HG03378 (cell line): Measurements from ENCODE around the gene TRAPPC2L.

Experiments used
- ATAC-seq: cut with Tn5 transposase; IDR thresholded peaks from one replicate; pipeline ENCODE4 v1.9.1; 2021; ENCODE audit warnings: mild to moderate bottlenecking, moderate library complexity; ENCODE audit not compliant: unreplicated experiment

TRAPPC2L gene

GRCh38 chr16:88906020-88906419 is 49.1 kb downstream of the TRAPPC2L start:
- no peak for ATAC-seq

GRCh38 chr16:88906535-88907105 is 49.7 kb downstream of the TRAPPC2L start:
- no peak for ATAC-seq

GRCh38 chr16:88907768-88908167 is 50.8 kb downstream of the TRAPPC2L start:
- ATAC-seq = no peak

- no peak for ATAC-seq
These were observed 51.4 kb downstream of the TRAPPC2L start for GRCh38 chr16:88908307-88908706.

GRCh38 chr16:88909431-88910210 is 52.7 kb downstream of the TRAPPC2L start:
- no peak for ATAC-seq

DNA sequence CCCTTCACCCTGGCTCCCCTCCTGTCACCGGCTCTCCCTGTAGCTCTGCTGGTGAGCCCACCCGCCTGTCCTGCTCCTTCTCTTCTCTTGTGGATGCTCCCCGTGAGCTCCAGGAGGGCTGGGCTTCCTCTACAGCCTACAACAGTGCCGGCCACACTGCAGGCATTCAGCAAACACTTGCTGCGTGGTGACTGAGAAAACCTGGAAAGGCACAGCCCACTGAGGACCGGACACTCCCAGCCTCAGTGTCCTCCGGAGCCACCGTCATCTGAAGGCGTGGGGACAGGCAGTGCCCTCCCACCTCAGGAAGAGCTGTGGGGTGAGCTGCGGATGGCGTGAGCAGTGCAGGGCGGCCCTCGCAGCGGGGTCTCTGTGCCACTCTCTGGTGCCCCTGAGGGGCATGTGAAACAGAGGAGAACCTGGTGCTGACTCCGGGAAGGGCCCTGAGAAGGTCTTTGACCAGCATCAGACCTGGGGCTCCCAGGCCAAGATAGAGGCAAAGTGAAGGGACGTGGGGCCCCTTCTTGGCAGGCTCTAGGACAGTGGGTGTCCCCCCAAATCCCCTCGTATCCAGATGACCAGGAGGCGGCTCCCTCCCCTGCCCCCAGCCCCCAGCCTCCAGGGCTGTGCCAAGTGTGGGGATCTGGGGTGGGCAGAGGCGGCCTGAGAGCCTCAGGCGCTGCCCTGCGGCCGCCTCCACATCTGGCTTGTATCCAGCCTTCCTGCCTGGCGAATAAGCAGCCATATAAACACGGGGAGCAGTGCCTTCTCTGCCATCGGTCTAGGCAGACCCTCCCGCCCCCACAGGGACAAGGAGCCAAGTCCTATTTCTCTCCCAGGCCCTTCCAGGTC is 53.6 kb downstream of the TRAPPC2L start:
- no peak for ATAC-seq

DNA sequence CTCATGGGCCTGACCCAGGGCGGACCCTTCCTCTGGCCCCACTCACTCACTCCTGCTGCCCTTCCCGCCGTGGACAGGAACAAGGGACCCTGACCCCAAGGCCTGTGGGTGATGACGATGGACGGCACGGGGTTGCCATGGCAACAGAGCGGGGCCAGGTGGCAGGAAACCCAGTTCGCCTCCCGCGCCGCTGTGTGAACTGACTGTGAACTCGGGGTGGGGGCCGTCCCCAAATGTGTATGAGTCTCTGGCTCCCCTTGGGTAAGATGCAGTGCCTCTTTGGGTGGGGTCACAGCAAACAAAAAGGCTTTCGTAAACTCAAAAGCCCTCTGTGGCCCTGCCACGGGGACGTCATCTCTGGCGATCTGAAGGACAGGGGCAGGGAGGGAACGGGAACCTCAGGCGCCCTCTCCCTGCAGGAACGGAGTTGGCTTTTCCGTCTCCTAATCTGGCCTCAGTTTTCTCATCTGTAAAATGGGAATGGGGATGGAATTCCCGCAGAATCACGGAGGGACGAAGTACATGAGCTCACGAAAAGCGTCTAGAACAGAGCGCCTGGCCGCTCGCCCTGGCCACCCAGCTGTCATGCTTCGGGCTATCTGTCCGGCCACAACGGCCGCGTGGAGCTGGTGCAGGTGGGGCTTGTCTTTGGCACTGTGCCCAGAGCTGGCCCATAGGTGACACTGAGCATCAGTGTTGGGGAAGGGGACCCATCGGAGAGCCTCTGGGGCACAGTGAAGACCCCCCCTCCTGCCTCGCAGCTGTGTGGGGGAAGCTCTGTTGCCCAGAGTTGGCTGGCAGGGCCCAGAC is 54.4 kb downstream of the TRAPPC2L start:
- ATAC-seq = no peak

DNA sequence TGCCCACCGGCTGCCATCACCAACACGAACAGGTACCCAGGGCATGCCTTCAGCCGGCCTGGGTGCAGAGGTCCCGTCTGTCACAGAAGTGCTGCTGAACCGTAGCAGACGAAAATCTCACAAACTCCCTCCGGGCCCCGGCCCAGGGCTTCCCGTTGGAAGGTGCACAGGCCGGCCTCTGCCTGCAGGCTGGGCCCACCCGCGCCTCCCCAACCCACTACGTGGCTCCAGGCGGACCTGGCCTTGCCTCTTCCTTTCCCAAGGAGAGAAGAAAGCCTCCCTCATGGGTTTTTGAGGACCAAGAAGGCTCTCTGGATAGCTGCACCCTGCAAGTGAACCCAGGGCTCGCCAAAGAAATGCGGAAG is 55.0 kb downstream of the TRAPPC2L start:
- ATAC-seq = no peak
